Adrenal gland (tissue), 12 donors: ENCODE results near the gene NEDD1. TPM values are rescaled to one million over a fixed set of nuclear protein-coding genes. Genes with fewer than 3 reads are reported as not detected.

Experiments used
- DNase-seq, 7 donors: peaks; one replicate each; pipeline ENCODE4 v3.0.0-alpha.2; 2019 to 2020
- H3K27ac ChIP-seq, 5 donors: fragments of 200-600 bp; sonication (generic) in 4 of 5; 1 replicate in 3 of 5; 2 replicates in 2 of 5; pipeline versions ENCODE4 v1.5.1 to v1.8.0; 2016 to 2020; ENCODE audit warnings: mild to moderate bottlenecking in 1 of 5
- H3K27me3 ChIP-seq: fragments of 200-600 bp; 2 replicates; pipeline ENCODE4 v1.8.0; 2021
- H3K36me3 ChIP-seq, 2 donors: fragments of 200-600 bp; replicated peaks in 1 of 2; 1 replicate in 1 of 2; 2 replicates in 1 of 2; pipeline versions ENCODE4 v1.5.1 to v1.8.0; 2018 to 2022
- H3K4me1 ChIP-seq, 2 donors: fragments of 200-600 bp; replicated peaks in 1 of 2; 1 replicate in 1 of 2; 2 replicates in 1 of 2; pipeline versions ENCODE4 v1.5.1 to v1.8.0; 2018 to 2021
- H3K4me3 ChIP-seq, 4 donors: fragments of 200-600 bp; sonication (generic) in 3 of 4; one replicate each; pipeline ENCODE4 v1.5.1; 2016 to 2018
- H3K9me3 ChIP-seq, 3 donors: fragments of 200-600 bp; sonication (generic) in 1 of 3; replicated peaks in 1 of 3; 1 replicate in 2 of 3; 2 replicates in 1 of 3; pipeline versions ENCODE4 v1.5.1 to v1.8.0; 2016 to 2021
- POLR2A ChIP-seq, 2 donors: fragments of 450-650 bp; IDR thresholded peaks; one replicate each; pipeline ENCODE4 v1.6.1; 2017; ENCODE audit warnings: antibody characterized with exemption in 2 of 2, mild to moderate bottlenecking in 2 of 2, moderate library complexity in 1 of 2
- WGBS, 4 donors: extraction: QIAGEN DNeasy Blood & Tissue Kit in 2 of 4; methylation state at CpG; one replicate each; pipeline versions ENCODE4 v1.1.5 to v1.1.7; 2013 to 2017; 5-methylcytosine and 5-hydroxymethylcytosine counted together
- intact Hi-C, 2 donors: fragments of 100-400 bp; cut with DNase I; formaldehyde crosslinking; loops; one replicate each; pipeline versions ENCODE4 v1.14.1 to v1.15.0; 2022 to 2023
- polyA plus RNA-seq, 3 donors: library from polyadenylated mRNA; stranded (reverse); fragments of 200-250 nt in 2 of 3; fragments of 350-450 nt in 1 of 3; fragmentation: Illumina TruSeq in 1 of 3; extraction: RNeasy Lipid Tissue Mini Kit (QIAGEN cat#74804) in 1 of 3; gene quantifications; one replicate each; pipeline ENCODE4 v1.2.3, GENCODE V29; 2013 to 2014
- small RNA-seq, 2 donors: library from RNA; depleted of rRNA; stranded (forward); fragments of <200 nt; gene quantifications; one replicate each; pipeline ENCODE3, GENCODE V24; 2016
- total RNA-seq, 9 donors: library from RNA; depleted of rRNA in 4 of 9; stranded (reverse); fragments of >200 nt in 4 of 9; fragments of 120-200 nt in 1 of 9; fragmentation: NEBNext Ultra II Directional in 1 of 9; extraction: Animal tissue kit (Norgen Biotek cat#: 25700) in 1 of 9; gene quantifications; one replicate each; pipeline versions ENCODE4 v1.1.0 to v1.2.4, GENCODE V29; 2013 to 2023
- TF ChIP-seq, protein P1 (sequence below), 6 experiments: fragments of 450-650 bp in 4 of 6; fragments of 200-600 bp in 2 of 6; sonication (generic) in 1 of 6; IDR thresholded peaks; 1 replicate in 5 of 6; 2 replicates in 1 of 6; pipeline versions ENCODE4 v1.5.1 to v1.8.0; 2016 to 2021; ENCODE audit warnings: antibody characterized with exemption in 6 of 6, mild to moderate bottlenecking in 2 of 6, moderate library complexity in 1 of 6
- donor health status: healthy with polysubstance abuse.
- donor health status: Bipolar disorder and iron deficiency.
- donor health status: DM: yes; HTN: yes; CAD: no.
- donor health status: DM: no; HTN: no; CAD: no.
- donor health status: DM: no; HTN: no; CAD: no.
- donor health status: DM: yes; HTN: yes; CAD: no.

Gene NEDD1
- total and polyA plus RNA-seq, 12 donors = 3.5 to 17.6 (median 11.5) TPM

DNA sequence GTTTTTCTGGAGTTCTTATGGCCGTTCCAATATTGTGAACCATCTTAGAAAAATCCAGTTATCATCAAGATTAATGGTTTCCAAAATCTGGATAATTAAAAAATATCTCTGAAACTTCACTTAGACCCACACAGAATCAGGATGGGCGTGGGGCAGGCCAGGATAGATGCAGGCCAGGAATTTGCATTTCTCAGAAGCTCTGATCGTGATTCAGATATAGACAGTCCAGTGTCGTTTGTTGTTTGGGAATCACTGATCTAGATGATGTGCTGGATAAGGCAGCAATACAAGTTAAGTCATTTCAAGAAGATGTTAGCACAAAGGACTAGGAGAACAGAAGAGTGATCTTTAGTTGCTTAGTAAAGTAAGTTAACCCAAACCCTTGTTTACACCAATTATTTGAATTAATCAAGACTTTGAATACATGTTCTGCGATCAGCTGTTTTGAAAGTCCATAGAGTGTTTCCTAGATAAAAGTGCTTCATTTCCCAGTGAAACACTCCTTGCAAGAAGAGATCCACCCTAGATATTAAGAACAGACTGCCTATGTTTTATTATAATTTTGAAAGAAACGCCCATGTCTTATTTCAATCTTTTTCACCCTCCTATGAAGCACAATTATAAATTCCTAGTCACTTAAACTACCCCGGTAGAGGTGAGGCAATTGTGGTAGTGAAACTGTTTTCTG lies 90.9 kb downstream of the NEDD1 start:
- WGBS, 4 donors = 75 to 85% (median 81%) methylated on average over 7 of the region's 7 CpGs
- TF ChIP-seq, protein P1, sequence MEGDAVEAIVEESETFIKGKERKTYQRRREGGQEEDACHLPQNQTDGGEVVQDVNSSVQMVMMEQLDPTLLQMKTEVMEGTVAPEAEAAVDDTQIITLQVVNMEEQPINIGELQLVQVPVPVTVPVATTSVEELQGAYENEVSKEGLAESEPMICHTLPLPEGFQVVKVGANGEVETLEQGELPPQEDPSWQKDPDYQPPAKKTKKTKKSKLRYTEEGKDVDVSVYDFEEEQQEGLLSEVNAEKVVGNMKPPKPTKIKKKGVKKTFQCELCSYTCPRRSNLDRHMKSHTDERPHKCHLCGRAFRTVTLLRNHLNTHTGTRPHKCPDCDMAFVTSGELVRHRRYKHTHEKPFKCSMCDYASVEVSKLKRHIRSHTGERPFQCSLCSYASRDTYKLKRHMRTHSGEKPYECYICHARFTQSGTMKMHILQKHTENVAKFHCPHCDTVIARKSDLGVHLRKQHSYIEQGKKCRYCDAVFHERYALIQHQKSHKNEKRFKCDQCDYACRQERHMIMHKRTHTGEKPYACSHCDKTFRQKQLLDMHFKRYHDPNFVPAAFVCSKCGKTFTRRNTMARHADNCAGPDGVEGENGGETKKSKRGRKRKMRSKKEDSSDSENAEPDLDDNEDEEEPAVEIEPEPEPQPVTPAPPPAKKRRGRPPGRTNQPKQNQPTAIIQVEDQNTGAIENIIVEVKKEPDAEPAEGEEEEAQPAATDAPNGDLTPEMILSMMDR (IDR thresholded peaks at IDR 0.05) = no peak
- TF ChIP-seq POLR2A (IDR thresholded peaks at IDR 0.05) = no peak
- H3K36me3 ChIP-seq = no peaks in the 10 kb centered on the region
- DNase-seq = no peak
- H3K4me3 ChIP-seq = no peak overlapping the region
- intact Hi-C loops = loop anchor here in 1 of 2 donors (10.0 kb wide), 1 partner anchor 1397 kb away; no protein-coding TSS in a partner anchor
- H3K9me3 ChIP-seq = no peaks in the 10 kb centered on the region
- no peaks in the 10 kb centered on the region for H3K4me1 ChIP-seq
- H3K27me3 ChIP-seq = no peaks in the 10 kb centered on the region
- no peak overlapping the region for H3K27ac ChIP-seq

DNA sequence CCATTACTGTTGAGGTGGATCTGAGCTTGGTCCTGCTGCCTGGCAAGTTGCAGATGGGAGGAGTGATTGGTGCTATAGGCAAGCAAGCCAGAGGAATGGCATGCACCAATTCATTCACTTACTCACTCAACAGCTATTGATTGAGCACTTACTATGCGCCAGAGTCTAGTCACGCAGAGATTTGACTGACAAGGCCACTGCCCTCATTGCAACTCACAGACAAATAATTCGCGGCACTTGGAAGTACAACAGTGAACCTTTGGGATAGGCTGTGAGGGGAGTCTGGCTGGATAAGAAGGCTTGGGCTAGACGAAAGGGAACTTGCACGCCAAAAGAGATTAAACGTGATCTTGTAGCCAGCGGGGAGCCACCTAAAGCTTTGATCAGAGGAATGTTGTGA lies 96.2 kb downstream of the NEDD1 start:
- no peak for TF ChIP-seq POLR2A (IDR thresholded peaks at IDR 0.05)
- TF ChIP-seq, protein P1 (IDR thresholded peaks at IDR 0.05) = no peak
- intact Hi-C loops = no loop called here
- DNase-seq = no peak
- peaks cover 5% of the 10 kb centered on the region for H3K27me3 ChIP-seq
- H3K27ac ChIP-seq = no peak overlapping the region
- H3K36me3 ChIP-seq = no peaks in the 10 kb centered on the region
- 82 to 88% (median 85%) methylated on average over 8 of the region's 8 CpGs for WGBS, 4 donors
- H3K9me3 ChIP-seq = no peaks in the 10 kb centered on the region
- H3K4me1 ChIP-seq = no peaks in the 10 kb centered on the region
- no peak overlapping the region for H3K4me3 ChIP-seq

Small RNA genes within 50 kb of the gene (small RNA-seq; reads per million reads assigned to genes)
- 0 reads per million in 2 donors for gene RF00019
